BLaER1 treated with 17β-estradiol and CSF1 and Interleukin-3, amounts not matched to agents 10 nM and 100 nM (cell line): ENCODE data around the gene CALHM2.
"Not testable (repeated sequence)": the region's sequence is repeated elsewhere in the genome, so short reads cannot be mapped to it uniquely, and the experiment has no call there.

Experiments
- H3K27ac ChIP-seq, 11 experiments: shearing (Covaris generic); formaldehyde crosslinking; 2 replicates each; pipeline ENCODE4 v1.8.1; 2022
- H3K27me3 ChIP-seq, 11 experiments: shearing (Covaris generic); formaldehyde crosslinking; 2 replicates each; pipeline ENCODE4 v1.8.1; 2022
- H3K36me3 ChIP-seq, 11 experiments: shearing (Covaris generic); formaldehyde crosslinking; 2 replicates each; pipeline ENCODE4 v1.8.1; 2022
- H3K4me1 ChIP-seq, 10 experiments: shearing (Covaris generic); formaldehyde crosslinking; 2 replicates each; pipeline ENCODE4 v1.8.1; 2022
- H3K4me2 ChIP-seq, 11 experiments: shearing (Covaris generic); formaldehyde crosslinking; 2 replicates each; pipeline ENCODE4 v1.8.1; 2022
- H3K4me3 ChIP-seq, 10 experiments: shearing (Covaris generic); formaldehyde crosslinking; 2 replicates each; pipeline ENCODE4 v1.8.1; 2022
- H3K9ac ChIP-seq, 11 experiments: shearing (Covaris generic); formaldehyde crosslinking; 2 replicates each; pipeline ENCODE4 v1.8.1; 2022
- H3K9me3 ChIP-seq, 11 experiments: shearing (Covaris generic); formaldehyde crosslinking; replicated peaks in 1 of 11; 2 replicates each; pipeline ENCODE4 v1.8.1; 2022
- H4K20me1 ChIP-seq, 11 experiments: shearing (Covaris generic); formaldehyde crosslinking; 2 replicates each; pipeline ENCODE4 v1.8.1; 2022
- Cebpa-rat ChIP-seq, 11 experiments: shearing (Covaris generic); IDR thresholded peaks; 2 replicates each; pipeline ENCODE4 v1.8.1; 2022

CALHM2 gene

DNA sequence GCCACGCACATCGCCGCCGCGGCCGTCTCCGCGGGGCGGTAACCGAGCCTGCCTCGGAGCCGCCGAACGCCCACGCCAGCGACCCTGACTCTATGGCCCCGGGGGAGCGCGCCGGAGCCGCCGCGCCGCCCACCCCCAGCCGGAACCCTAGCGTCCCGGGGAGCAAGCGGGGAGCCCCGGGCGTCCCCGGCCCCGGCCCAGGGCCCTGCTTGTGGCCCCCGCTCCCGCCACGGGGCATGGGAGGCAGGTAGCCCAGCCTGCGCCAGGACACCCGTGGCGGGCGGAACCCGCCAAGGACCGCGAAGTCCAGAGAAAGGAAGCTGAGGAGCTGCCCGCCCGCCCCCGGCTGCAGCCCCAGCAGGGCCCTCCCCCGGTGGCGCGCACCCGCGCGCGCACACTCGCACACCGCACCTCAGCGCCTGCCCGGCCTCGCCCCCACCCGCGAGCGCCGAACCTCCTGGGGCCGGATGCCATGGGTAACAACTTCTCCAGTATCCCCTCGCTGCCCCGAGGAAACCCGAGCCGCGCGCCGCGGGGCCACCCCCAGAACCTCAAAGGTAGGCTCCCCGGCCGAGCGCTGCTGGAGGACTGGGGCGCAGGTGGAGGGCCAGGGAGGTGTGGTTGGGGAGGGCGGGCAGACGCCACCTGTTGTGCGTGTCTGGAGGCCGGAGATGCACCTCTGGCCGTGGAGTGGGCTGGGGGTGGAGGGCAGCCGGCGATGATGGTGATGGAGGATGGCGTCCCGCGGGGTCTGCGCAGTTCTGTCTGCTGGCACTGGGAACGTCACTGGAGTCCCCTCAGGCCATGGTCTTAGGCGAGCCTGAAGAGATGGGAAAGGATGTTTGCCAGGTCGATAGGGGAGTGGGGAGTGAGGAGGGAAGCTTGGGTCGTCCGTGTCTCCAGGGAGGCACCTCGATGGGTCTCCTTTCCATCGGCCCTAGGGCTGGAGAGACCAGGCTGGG lies 42.0 kb upstream of the CALHM2 start:
- peaks cover 9 to 27% (median 22%) of the 10 kb centered on the region in 10 experiments; a peak in 17 of 20 replicates for H3K4me1 ChIP-seq
- TF ChIP-seq Cebpa-rat (IDR thresholded peaks at IDR 0.05): no peak

DNA sequence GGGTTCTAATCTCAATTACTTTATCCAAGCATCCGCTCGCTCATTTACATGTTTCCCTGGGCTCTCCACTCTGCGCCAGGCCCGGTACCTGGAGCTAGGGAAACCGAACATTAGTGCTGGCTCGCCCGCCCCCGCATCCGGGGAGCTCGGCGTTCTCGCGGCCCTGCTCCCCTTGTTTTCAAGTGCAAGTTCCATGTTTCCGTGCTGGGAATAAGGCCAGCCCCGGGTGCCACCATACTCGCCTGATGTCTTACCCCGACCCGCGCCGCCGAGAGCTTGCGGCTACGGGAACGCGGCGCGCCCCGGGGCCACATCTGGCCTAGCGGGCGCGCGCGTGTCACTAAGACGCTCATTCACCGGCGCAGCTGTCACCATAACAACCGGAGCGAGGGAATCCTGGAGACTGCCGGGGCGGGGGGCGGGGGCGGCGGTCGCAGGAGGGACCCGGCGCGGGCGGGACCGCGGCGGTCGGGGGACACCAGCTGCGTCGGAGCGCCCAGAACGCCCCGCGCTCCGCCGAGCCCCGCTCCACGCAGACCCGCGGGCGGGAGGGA lies 41.3 kb upstream of the CALHM2 start, which contains the start of gene NEURL1:
Gene NEURL1, plus strand, starts transcription at position 344 of the 554 bp plus-strand sequence. CDS start 683 bp downstream, outside the sequence.
- Histone ChIP-seq H3K27ac (no peak within 1 kb of the TSS), H3K9me3 (no peaks in the 10 kb centered on the region), H3K36me3 (no peaks in the 10 kb centered on the region), H3K27me3 (peaks cover 54 to 73% (median 66%) of the 10 kb centered on the region in 11 experiments), H3K4me3 (peak within 1 kb of the TSS; percentile 62 to 80 (median 70)), H3K9ac (peak within 1 kb of the TSS; percentile 45 to 73 (median 63); a peak in 20 of 22 replicates), H3K4me1 (peaks cover 9 to 27% (median 21%) of the 10 kb centered on the region in 10 experiments; a peak in 17 of 20 replicates), H3K4me2 (peak within 1 kb of the TSS; percentile 96 to 100 (median 99)), H4K20me1 (peaks cover 0 to 23% (median 6%) of the 10 kb centered on the region in 11 experiments; a peak in 6 of 22 replicates)
- no peak for TF ChIP-seq Cebpa-rat (IDR thresholded peaks at IDR 0.05)

More for the DNA sequence above, 42.0 kb upstream of the CALHM2 start:
- peaks cover 0 to 23% (median 6%) of the 10 kb centered on the region in 11 experiments; a peak in 6 of 22 replicates for H4K20me1 ChIP-seq
- H3K36me3 ChIP-seq: no peaks in the 10 kb centered on the region
- peak overlapping the region; percentile 45 to 73 (median 63); a peak in 20 of 22 replicates for H3K9ac ChIP-seq
- peaks cover 54 to 73% (median 66%) of the 10 kb centered on the region in 11 experiments for H3K27me3 ChIP-seq
- H3K4me3 ChIP-seq: peak overlapping the region; percentile 62 to 80 (median 70)
- peak overlapping the region; percentile 96 to 100 (median 99) for H3K4me2 ChIP-seq
- no peaks in the 10 kb centered on the region for H3K9me3 ChIP-seq
- no peak overlapping the region for H3K27ac ChIP-seq

DNA sequence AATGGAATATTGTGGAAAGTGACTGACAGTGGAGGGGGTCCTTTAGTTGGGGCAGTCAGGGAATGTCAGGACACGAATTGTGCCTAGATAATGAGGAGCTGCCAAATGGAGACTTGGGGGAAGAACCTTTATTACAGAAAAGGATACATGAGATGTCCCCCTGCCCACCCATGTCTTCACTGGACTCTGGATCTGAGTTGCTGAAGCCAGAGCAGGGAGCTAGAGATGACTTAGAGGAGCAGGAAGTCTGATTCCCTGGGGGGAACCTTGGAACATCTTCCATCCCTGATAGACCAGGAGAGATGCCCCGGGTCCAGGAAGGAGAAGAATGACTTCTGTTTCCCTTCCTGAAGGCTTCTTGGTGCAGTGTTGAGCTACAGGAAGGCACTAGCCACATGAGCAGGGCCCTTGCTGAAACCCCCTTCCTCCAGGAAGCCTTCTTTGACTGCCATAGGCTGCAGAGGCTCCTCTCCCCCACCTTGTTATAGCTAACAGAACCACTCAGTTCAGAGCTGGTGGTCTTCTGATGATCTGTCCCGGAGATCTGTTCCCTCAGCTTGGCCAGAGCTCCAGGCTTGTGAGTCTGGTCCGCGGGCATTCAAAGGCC lies 40.6 kb upstream of the CALHM2 start:
- Histone ChIP-seq H3K36me3 (no peaks in the 10 kb centered on the region), H3K4me1 (peaks cover 9 to 27% (median 21%) of the 10 kb centered on the region in 10 experiments; a peak in 17 of 20 replicates), H3K4me2 (peak overlapping the region; percentile 96 to 100 (median 99); a peak in 20 of 22 replicates), H3K27me3 (peaks cover 53 to 71% (median 63%) of the 10 kb centered on the region in 11 experiments), H3K9ac (no peak overlapping the region), H4K20me1 (peaks cover 0 to 23% (median 6%) of the 10 kb centered on the region in 11 experiments; a peak in 6 of 22 replicates), H3K9me3 (no peaks in the 10 kb centered on the region), H3K4me3 (peak overlapping the region in 7 of 10 experiments; percentile 67 to 80 (median 71); a peak in 8 of 20 replicates), H3K27ac (no peak overlapping the region)
- TF ChIP-seq Cebpa-rat (IDR thresholded peaks at IDR 0.05): no peak

DNA sequence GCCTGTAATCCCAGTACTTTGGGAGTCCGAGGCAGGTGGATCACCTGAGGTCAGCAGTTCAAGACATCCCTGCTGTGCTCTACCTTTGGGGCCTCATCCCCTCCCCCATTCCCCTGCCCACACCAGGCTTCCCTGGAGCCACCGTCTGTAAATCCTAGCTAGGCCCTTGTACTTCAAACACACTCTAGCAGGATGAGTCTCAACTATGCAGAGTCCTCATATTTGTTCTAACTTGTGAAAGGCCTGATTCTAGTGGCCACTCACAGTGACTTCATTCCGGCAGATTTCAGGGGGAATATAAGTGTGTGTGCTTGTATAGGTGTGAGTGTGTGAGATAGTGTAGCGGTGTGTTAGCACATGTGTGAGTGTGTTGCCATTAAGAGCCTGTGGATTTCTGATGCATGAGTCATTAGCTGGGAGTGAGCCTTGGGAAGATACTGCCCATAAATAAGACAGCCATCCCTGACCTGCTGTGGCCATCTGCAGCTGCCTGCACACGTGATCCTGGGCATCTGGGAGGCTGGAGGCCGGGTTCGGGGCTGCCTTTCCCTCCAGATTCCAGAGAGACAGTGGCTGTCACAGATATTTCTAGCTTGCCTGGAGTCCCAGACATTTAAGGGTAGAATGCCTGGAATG lies 39.7 kb upstream of the CALHM2 start:
- TF ChIP-seq Cebpa-rat (IDR thresholded peaks at IDR 0.05): no peak
- peaks cover 9 to 27% (median 21%) of the 10 kb centered on the region in 10 experiments; a peak in 17 of 20 replicates for H3K4me1 ChIP-seq
- H3K4me2 ChIP-seq: no peak overlapping the region
- no peak overlapping the region for H3K27ac ChIP-seq
- no peaks in the 10 kb centered on the region for H3K36me3 ChIP-seq
- peaks cover 47 to 62% (median 56%) of the 10 kb centered on the region in 11 experiments for H3K27me3 ChIP-seq
- no peak overlapping the region for H3K4me3 ChIP-seq
- H3K9me3 ChIP-seq: no peaks in the 10 kb centered on the region
- no peak overlapping the region for H3K9ac ChIP-seq
- H4K20me1 ChIP-seq: peaks cover 0 to 23% (median 6%) of the 10 kb centered on the region in 11 experiments; a peak in 6 of 22 replicates

DNA sequence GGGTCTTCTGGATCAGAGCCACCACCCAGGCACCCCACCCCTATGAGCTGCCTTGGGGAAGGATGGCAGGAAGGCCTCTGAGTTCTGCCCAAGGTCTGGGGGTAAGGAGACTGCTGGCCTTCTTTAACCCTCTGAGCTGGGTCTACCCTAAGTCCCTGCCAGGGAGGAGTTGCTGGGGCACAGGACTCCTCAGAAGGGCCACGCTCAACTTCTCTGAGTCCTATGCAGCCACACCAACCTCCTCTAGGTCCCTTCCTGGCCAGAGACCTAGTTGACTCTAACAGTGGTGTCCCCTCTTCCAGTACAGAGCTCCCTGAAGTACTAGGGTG lies 38.8 kb upstream of the CALHM2 start:
- H3K4me2 ChIP-seq: peak overlapping the region in 10 of 11 experiments; percentile 3 to 50 (median 26); a peak in 9 of 22 replicates
- peaks cover 9 to 27% (median 21%) of the 10 kb centered on the region in 10 experiments; a peak in 17 of 20 replicates for H3K4me1 ChIP-seq
- no peaks in the 10 kb centered on the region for H3K36me3 ChIP-seq
- TF ChIP-seq Cebpa-rat (IDR thresholded peaks at IDR 0.05): no peak
- H4K20me1 ChIP-seq: peaks cover 0 to 23% (median 6%) of the 10 kb centered on the region in 11 experiments; a peak in 6 of 22 replicates
- H3K27ac ChIP-seq: no peak overlapping the region
- no peak overlapping the region for H3K9ac ChIP-seq
- no peak overlapping the region for H3K4me3 ChIP-seq
- peaks cover 42 to 53% (median 47%) of the 10 kb centered on the region in 11 experiments for H3K27me3 ChIP-seq
- H3K9me3 ChIP-seq: no peaks in the 10 kb centered on the region

DNA sequence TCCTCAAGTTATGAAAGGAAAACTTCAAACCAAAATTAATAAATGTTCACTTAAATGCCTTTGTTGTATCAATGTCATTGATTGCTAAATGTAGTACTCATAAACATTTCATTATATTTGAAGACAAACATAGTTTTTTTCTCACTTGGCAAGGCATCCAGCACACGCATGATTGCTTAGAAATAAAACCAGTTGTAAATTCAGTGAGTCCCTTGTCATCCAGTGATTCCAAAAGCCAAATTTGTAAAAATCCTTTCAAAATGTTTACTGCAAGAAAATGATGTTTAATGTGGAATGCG lies 35.2 kb upstream of the CALHM2 start:
- Histone ChIP-seq H3K36me3 (no peaks in the 10 kb centered on the region), H3K4me1 (peaks cover 0 to 10% (median 7%) of the 10 kb centered on the region in 10 experiments; a peak in 15 of 20 replicates), H3K4me3 (no peak overlapping the region), H3K4me2 (no peak overlapping the region), H3K27me3 (peaks cover 6 to 17% (median 11%) of the 10 kb centered on the region in 11 experiments), H4K20me1 (peaks cover 0 to 15% (median 0%) of the 10 kb centered on the region in 11 experiments; a peak in 3 of 22 replicates), H3K9me3 (no peaks in the 10 kb centered on the region), H3K27ac (no peak overlapping the region), H3K9ac (no peak overlapping the region)
- TF ChIP-seq Cebpa-rat (IDR thresholded peaks at IDR 0.05): no peak

DNA sequence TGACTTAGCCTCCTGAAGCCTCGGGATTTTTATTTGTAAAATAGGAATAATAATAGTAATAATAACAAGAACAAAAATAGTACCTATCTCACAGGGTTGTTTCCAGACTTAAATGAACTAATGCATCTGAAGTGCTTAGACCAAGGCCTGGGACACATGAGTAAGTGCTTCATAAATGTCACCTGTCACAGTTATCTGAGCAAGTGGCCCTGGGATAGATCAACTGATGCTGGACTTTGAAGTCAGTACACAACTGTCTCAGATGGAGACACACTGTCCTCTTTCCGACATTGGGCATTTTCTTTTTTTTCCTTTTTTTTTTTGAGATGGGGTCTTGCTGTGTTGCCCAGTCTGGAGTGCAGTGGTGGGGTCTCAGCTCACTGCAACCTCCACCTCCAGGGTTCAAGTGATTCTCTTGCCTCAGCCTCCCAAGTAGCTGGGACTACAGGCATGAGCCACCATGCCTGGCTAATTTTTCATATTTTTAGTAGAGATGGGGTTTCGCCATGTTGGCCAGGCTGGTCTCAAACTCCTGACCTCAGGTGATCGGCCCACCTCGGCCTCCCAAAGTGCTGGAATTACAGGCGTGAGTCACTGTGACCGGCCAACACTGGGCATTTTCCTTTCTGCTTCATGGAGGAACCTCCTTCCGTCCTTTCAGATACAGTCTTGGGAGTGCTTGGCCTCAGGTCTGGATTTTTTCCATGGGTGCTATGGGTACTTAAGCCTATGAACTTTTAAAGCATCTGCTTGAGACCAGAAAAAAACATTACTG lies 34.7 kb upstream of the CALHM2 start:
- not testable (repeated sequence) for H3K4me2 ChIP-seq, H3K4me3 ChIP-seq, H3K9ac ChIP-seq, H3K27ac ChIP-seq, H3K9me3 ChIP-seq, H3K4me1 ChIP-seq, H3K36me3 ChIP-seq
- peaks cover 0 to 10% (median 0%) of the 10 kb centered on the region in 11 experiments; a peak in 2 of 22 replicates for H4K20me1 ChIP-seq
- H3K27me3 ChIP-seq: peaks cover under 1 to 12% (median 6%) of the 10 kb centered on the region in 11 experiments; a peak in 17 of 22 replicates
